Activated CD8-positive, alpha-beta memory T cell treated with anti-CD3 and anti-CD28 coated beads, Interleukin-2, amount 50 U/mL, for 1 hour (primary cell): ENCODE results near the gene GPD1.
"Not testable (repeated sequence)": the region's sequence is repeated elsewhere in the genome, so short reads cannot be mapped to it uniquely, and the experiment has no call there.

ENCODE experiments used
- DNase-seq: peaks from one replicate; pipeline ENCODE4 v3.0.0-alpha.2; 2020; ENCODE audit errors: extremely low read depth

GPD1 gene

DNA sequence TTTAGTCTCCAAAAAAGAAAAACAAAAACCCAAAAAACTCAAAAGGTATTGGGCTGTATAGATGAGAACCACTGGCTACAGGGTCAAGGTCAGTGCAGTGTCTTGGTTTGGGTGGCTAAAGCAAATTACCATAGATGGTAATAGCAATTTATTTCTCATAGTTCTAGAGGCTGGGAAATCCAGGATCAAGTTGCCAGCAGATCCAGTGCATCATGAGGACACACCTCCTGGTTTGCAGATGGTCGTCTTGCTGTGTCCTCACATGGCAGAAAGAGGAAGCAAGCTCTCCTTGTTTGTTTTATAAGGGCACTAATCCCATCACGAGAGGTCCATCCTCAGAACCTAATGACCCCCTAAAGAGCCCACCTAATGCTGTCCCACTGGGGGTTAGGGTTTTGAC is 19.4 kb downstream of the GPD1 start:
- DNase-seq: no peak

DNA sequence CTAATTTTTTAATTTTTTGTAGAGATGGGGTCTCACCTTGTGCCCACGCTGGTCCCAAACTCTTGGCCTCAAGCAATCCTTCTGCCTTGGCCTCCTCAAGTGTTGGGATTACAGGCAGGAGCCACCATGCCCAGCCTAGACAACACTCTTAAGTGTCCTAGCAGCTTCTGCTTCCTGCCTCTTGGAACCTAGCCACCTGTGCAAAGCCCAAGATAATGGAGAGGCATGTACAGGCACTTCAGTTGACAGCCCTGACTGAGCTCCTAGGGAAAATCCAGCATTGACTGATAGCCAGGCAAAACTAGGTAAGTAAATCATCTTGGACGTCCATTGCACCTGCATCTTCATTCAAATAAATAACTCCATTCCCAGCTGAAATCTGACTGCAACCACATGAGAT is 23.7 kb downstream of the GPD1 start:
- DNase-seq: no peak

DNA sequence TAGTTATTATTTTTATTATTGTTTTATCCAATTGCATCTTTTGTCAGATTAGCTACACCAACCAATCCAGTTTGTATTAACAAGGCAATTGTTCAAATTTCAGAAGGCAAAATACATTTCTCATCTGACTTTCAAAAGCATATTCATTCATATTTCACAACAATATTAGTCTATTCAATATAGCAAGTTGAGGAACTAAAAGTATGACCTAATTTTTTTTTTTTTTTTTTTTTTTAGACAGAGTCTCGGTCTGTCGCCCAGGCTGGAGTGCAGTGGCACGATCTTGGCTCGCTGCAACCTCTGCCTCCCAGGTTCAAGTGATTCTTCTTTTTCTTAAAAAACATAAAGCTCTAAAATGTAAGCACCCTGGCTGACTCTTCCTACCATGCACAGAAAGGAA is 25.5 kb downstream of the GPD1 start:
- no peak for DNase-seq

DNA sequence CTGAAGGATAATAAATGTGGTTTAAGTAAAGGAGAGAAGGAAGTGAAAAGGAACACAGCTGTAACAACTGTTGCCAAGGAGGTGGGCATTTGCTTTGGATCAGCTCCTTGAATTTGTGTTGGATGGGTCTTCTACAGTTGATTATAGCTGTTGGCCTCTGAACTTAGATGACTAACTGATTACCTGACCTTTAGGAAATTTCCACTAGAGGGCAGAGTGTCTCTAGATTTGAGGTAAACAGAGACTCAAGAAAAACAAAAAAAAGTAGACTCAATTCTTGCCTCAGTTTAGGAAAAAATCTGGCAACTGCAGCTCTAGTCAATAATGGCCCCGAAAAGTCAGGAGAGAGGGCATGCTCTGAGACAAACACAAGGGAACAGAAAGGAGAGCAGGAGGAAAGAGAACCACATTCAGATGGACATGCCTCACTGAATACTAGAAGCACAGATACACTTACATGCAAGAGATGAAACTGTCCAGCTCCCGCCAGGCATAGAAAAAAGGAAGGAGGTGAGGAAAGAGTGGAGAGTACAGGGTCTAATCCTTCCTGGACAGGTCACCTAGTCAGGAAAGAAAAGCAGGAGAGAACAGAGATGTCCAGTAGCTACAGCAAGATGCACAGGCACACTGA is 28.8 kb downstream of the GPD1 start:
- DNase-seq: no peak

DNA sequence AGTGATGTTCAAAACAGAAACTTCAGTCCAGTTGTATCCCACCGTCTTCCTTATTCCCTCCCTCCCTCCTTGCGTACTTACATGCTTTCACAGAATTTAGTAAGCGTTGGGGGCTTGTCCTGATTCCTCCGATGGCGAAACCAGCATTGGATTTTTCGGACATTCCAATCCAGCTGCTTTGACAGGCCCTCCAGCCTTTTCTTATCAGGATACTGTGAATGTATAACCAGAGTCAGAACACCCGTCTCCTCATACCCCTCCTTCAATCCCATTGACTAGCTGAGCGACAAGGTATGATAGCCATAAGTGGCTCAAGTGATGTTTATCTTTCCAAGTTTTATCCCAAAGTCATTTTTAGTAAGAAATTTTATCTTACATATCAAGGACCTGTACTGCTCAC is 39.2 kb downstream of the GPD1 start:
- no peak for DNase-seq

DNA sequence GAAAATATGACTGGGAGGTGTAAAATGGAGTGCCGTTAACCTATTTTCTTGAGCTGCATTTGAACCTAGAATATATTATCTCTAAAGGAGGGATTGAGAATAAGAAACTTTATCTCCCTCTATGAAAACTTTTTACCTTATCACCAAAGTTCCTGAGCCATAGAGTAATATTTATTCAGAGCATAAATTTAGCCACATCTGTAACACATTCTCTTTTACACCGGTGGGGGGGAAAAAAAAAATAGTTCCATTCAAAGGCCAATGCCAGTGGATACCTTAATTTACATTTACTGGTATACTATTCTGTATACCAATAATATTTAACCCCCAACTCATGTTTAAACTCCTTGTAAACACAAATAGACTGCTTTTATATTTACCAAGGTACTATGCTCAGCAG is 41.6 kb downstream of the GPD1 start:
- DNase-seq: no peak

DNA sequence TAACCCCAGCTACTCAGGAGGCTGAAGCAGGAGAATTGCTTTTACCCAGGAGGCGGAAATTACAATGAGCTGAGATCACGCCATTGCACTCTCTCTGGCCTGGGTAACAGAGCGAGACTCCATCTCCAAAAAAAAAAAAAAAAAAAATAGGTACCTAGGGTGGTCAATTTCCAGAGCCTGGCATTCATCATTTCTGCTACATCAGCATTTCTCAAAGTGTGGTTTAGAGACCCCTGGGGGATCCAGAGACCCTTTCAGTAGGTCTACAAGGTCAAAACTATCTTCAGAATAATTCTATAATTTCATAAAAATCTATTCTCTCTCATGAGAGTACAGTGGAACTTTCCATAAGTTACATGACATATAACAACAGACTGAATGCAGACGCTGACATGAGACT is 43.5 kb downstream of the GPD1 start:
- DNase-seq: no peak

DNA sequence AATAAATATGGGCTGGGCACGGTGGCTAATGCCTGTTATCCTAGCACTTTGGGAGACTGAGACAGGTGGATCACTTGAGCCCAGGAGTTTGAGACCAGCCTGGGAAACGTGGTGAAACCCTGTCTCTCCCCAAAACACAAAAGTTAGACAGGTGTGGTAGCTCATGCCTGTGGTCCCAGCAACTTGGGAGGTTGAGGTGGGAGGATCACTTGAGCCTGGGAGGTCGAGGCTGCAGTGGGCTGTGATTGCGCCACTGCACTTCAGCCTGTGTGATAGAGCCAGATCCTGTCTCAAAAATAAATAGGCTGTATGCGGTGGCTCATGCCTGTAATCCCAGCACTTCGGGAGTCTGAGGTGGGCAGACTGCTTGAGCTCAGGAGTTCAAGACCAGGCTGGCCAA is 44.2 kb downstream of the GPD1 start:
- DNase-seq: not testable (repeated sequence)

DNA sequence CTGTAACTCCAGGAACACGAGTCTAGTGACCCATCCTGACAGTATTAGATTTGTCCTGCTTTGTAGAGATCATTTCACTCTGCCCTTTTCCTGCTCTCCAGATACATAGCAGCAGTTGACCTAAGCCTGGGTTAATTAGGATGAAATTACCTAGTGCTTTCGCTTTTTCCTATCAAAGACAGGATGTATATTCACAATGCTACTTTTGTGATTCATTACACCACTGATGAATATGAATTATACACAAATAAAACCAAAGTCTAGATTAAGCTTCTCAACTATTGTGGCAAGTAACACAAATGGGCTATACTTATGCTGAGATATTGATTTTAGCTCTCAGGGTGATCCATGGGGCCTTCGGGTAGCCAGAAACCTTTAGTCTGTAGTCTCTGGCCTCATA is 45.5 kb downstream of the GPD1 start:
- DNase-seq: no peak

DNA sequence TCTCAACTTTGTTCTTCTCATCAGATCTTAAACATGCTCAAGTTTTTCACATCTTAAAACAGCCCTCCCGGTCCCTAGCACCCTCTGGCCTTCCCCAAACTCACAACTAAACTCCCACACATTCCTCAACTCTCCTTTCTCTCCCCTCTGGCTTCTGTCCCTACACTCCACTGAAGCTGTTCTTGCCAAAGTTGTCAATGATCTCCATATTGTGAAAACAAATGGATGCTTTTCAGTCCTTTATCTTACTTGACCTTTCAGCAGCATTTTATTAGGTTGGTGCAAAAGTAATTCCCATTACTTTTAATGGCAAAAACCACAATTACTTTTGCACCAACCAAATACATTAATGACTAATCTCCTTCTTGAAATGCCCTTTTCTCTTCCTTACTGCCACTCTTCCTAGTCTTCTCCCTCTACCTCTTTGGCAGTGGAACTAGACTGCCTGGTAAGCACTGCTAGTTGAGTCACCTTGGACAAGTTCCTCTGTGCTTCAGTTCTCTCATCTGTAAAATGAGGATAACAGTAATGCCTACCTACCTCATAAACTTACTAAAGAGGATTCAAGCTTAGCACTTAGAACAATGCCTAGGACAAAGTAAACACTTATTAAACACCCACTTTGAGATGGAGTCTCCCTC is 47.4 kb downstream of the GPD1 start:
- DNase-seq: no peak

DNA sequence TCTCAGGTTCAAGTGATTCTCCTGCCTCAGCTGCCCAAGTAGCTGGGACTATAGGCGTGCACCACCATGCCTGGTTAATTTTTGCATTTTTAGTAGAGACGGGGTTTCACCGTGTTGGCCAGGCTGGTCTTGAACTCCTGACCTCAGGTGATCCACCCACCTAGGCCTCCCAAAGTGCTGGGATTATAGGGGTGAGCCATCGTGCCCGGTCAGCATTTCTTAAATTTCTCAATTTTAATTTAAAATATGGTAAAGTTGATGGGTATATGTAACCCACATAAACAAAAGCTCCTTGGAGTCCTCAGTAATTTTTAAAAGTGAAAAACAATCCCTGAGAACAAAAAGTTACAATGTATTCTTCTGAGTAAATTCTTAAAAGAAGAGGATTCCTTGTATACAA is 51.1 kb downstream of the GPD1 start:
- not testable (repeated sequence) for DNase-seq

DNA sequence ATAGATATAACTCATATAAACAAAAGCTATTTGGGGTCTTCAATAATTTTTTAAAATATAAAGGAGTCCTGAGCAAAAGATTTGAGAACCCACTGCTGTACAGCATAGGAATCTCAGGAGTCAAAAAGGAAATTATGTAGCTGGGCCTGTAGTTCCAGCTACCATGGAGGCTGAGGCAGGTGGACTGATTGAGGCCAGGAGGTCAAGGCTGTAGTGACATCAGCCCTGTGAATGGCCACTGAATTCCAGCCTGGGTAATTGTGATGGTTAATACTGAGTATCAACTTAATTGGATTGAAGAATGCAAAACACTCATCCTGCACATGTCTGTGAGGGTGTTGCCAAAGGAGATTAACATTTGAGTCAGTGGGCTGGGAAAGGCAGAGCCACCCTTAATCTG is 52.8 kb downstream of the GPD1 start:
- no peak for DNase-seq

DNA sequence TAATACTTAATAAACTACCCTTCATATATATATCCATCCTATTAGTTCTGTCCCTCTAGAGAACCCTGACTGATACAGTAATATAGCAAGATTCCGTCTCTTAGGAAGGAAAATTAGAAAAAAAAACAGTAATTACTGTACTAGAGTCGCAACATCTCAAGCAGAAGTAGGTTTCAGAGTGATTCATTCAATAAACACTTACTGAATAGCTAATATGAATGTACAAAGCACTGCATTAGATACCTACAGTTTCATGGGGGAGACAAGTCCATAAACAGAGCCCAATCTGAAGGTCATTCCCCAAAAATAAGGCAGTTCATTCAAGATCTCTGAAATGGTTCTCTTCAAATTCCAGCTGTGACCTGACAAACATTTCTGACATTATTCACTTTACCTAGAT is 53.5 kb downstream of the GPD1 start:
- no peak for DNase-seq

DNA sequence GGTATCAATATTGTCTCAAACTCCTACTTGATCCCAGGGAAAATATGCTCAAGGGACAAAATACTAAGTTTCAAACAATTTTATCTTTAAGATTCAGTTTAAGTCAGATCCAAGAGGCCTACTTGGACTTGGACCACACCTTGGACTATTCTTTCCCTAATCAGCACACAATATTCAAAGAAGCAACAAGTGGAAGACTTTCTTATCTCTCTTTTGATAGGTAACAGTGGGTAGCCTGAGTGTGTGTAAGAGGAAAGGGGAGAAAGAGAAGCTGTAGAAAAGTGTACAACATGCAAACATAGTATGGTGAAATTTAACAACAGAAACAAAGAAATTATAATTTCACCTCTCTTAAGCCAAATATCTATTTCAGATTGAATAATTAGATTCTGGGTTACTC is 56.8 kb downstream of the GPD1 start:
- DNase-seq: no peak
